Esophagus squamous epithelium (tissue), 5 donors: ENCODE measurements around the gene GRID2. TPM values are rescaled to one million over a fixed set of nuclear protein-coding genes. Genes with fewer than 3 reads are reported as not detected.

Experiments
- DNase-seq: peaks from one replicate; lab custom pipeline; 2025; lab: John Stamatoyannopoulos, UW
- H3K27ac ChIP-seq, 4 donors: fragments of 200-600 bp; sonication (generic); one replicate each; pipeline ENCODE4 v1.5.1; 2016 to 2019; ENCODE audit warnings: mild to moderate bottlenecking in 1 of 4
- H3K27me3 ChIP-seq, 4 donors: fragments of 200-600 bp; sonication (generic); 1 replicate in 3 of 4; 2 replicates in 1 of 4; pipeline versions ENCODE4 v1.5.1 to v1.6.0; 2017 to 2021; ENCODE audit warnings: antibody characterized with exemption in 1 of 4
- H3K36me3 ChIP-seq, 3 donors: fragments of 200-600 bp; sonication (generic); one replicate each; pipeline ENCODE4 v1.5.1; 2016 to 2019
- H3K4me1 ChIP-seq, 3 donors: fragments of 200-600 bp; sonication (generic); one replicate each; pipeline ENCODE4 v1.5.1; 2017 to 2019
- H3K4me3 ChIP-seq, 4 donors: fragments of 200-600 bp; sonication (generic); 1 replicate in 3 of 4; 2 replicates in 1 of 4; pipeline ENCODE4 v1.5.1; 2016 to 2019; ENCODE audit warnings: mild to moderate bottlenecking in 2 of 4, moderate library complexity in 1 of 4
- H3K9me3 ChIP-seq, 3 donors: fragments of 200-600 bp; sonication (generic); one replicate each; pipeline ENCODE4 v1.5.1; 2016 to 2019
- CTCF ChIP-seq, 6 experiments: fragments of 450-650 bp in 4 of 6; fragments of 200-600 bp in 2 of 6; sonication (generic) in 2 of 6; IDR thresholded peaks; one replicate each; pipeline ENCODE4 v1.5.1; 2016 to 2019; ENCODE audit warnings: antibody characterized with exemption in 6 of 6, mild to moderate bottlenecking in 4 of 6, moderate library complexity in 4 of 6
- POLR2A ChIP-seq, 4 donors: fragments of 450-650 bp; IDR thresholded peaks; one replicate each; pipeline ENCODE4 v1.6.1; 2017; ENCODE audit warnings: antibody characterized with exemption in 4 of 4, mild to moderate bottlenecking in 4 of 4, moderate library complexity in 3 of 4
- WGBS, 2 donors: methylation state at CpG; one replicate each; pipeline ENCODE4 v1.1.5; 2018; 5-methylcytosine and 5-hydroxymethylcytosine counted together
- intact Hi-C: fragments of 100-400 bp; cut with DNase I; formaldehyde crosslinking; loops from one replicate; pipeline ENCODE4 v1.15.0; 2022
- total RNA-seq, 4 donors: library from RNA; depleted of rRNA; stranded (reverse); fragments of >200 nt; gene quantifications; one replicate each; pipeline ENCODE4 v1.1.0, GENCODE V29; 2016
- donor health status: DM: yes; HTN: yes; CAD: no.

The GRID2 gene
- total RNA-seq, 4 donors from 2014 or later, result not detected

GRCh38 chr4:93561842-93562241 is 1258.1 kb downstream of the GRID2 start:
- no peak overlapping the region for H3K27ac ChIP-seq
- H3K27me3 ChIP-seq, result no peaks in the 10 kb centered on the region
- no peaks in the 10 kb centered on the region for H3K9me3 ChIP-seq
- no peaks in the 10 kb centered on the region for H3K4me1 ChIP-seq
- intact Hi-C loops, result no loop called here
- WGBS, 2 donors, result 5 to 13% methylated on average over 1 of the region's 1 CpG
- DNase-seq, result no peak
- no peaks in the 10 kb centered on the region for H3K36me3 ChIP-seq
- TF ChIP-seq CTCF (IDR thresholded peaks at IDR 0.05) (no peak), POLR2A (IDR thresholded peaks at IDR 0.05) (no peak)
- H3K4me3 ChIP-seq, result no peak overlapping the region

GRCh38 chr4:93568758-93569157 is 1265.0 kb downstream of the GRID2 start:
- intact Hi-C loops, result no loop called here
- no peak for TF ChIP-seq CTCF (IDR thresholded peaks at IDR 0.05)
- TF ChIP-seq POLR2A (IDR thresholded peaks at IDR 0.05), result no peak
- WGBS, 2 donors, result 85 to 88% methylated on average over 4 of the region's 4 CpGs
- no peaks in the 10 kb centered on the region for H3K4me1 ChIP-seq
- H3K9me3 ChIP-seq, result no peaks in the 10 kb centered on the region
- no peak overlapping the region for H3K4me3 ChIP-seq
- no peak overlapping the region for H3K27ac ChIP-seq
- H3K27me3 ChIP-seq, result no peaks in the 10 kb centered on the region
- H3K36me3 ChIP-seq, result no peaks in the 10 kb centered on the region
- DNase-seq, result no peak

- Histone ChIP-seq H3K27me3 (no peaks in the 10 kb centered on the region), H3K4me1 (no peaks in the 10 kb centered on the region)
- intact Hi-C loops, result no loop called here
Observed at GRCh38 chr4:93573285-93573684, 1269.5 kb downstream of the GRID2 start.

GRCh38 chr4:93578942-93579341 is 1275.2 kb downstream of the GRID2 start:
- 63 to 76% methylated on average over 4 of the region's 4 CpGs for WGBS, 2 donors
- no peaks in the 10 kb centered on the region for H3K27me3 ChIP-seq
- no peaks in the 10 kb centered on the region for H3K36me3 ChIP-seq
- no peak overlapping the region for H3K4me3 ChIP-seq
- no peak for DNase-seq
- intact Hi-C loops, result no loop called here
- no peaks in the 10 kb centered on the region for H3K4me1 ChIP-seq
- no peak for TF ChIP-seq CTCF (IDR thresholded peaks at IDR 0.05)
- no peak for TF ChIP-seq POLR2A (IDR thresholded peaks at IDR 0.05)
- no peaks in the 10 kb centered on the region for H3K9me3 ChIP-seq
- no peak overlapping the region for H3K27ac ChIP-seq

More at GRCh38 chr4:93573285-93573684, 1269.5 kb downstream of the GRID2 start:
- Histone ChIP-seq H3K27ac (no peak overlapping the region), H3K36me3 (no peaks in the 10 kb centered on the region), H3K4me3 (no peak overlapping the region), H3K9me3 (no peaks in the 10 kb centered on the region)
- TF ChIP-seq CTCF (IDR thresholded peaks at IDR 0.05), result no peak
- no peak for DNase-seq

- Histone ChIP-seq H3K4me3 (no peak overlapping the region), H3K27me3 (no peaks in the 10 kb centered on the region), H3K4me1 (no peaks in the 10 kb centered on the region), H3K27ac (no peak overlapping the region), H3K36me3 (no peaks in the 10 kb centered on the region), H3K9me3 (peaks cover 0 to 8% (median 0%) of the 10 kb centered on the region in 3 donors)
- DNase-seq, result no peak
- intact Hi-C loops, result no loop called here
- TF ChIP-seq CTCF (IDR thresholded peaks at IDR 0.05) (no peak), POLR2A (IDR thresholded peaks at IDR 0.05) (no peak)
- 61 to 77% methylated on average over 1 of the region's 1 CpG for WGBS, 2 donors
Observed at GRCh38 chr4:93605163-93605562, 1301.4 kb downstream of the GRID2 start.
